CD4-positive, alpha-beta T cell (primary cell): ENCODE data around the gene ANKRD49. TPM values are rescaled to one million over a fixed set of nuclear protein-coding genes. Genes with fewer than 3 reads are reported as not detected.

Experiments
- ATAC-seq: fragments of 200-7000 bp; cut with Tn5 transposase; one replicate; pipeline ENCODE4 v1.10.0; 2022; ENCODE audit warnings: mild to moderate bottlenecking; ENCODE audit not compliant: poor library complexity
- CTCF ChIA-PET: fragments of 350-600 bp; sonication (Branson Sonifier 250); formaldehyde crosslinking; loops from one replicate; lab custom pipeline; 2021; ENCODE audit warnings: antibody characterized with exemption, inconsistent platforms; lab: Charles Lee
- POLR2A ChIA-PET: fragments of 350-600 bp; sonication (Branson Sonifier 250); formaldehyde crosslinking; loops from one replicate; lab custom pipeline; 2021; ENCODE audit warnings: antibody characterized with exemption, inconsistent platforms; lab: Charles Lee
- DNase-seq, 14 experiments: peaks; one replicate each; pipeline ENCODE4 v3.0.0-alpha.2; 2013 to 2020; ENCODE audit warnings: mixed read lengths in 2 of 14
- H3K27ac ChIP-seq, 2 donors: one replicate each; pipeline versions ENCODE4 v1.5.1 to v1.7.0; 2013; ENCODE audit warnings: low read length in 2 of 2, low read depth in 1 of 2, mild to moderate bottlenecking in 1 of 2
- H3K27me3 ChIP-seq, 2 experiments: 1 replicate in 1 of 2; 2 replicates in 1 of 2; pipeline versions ENCODE4 v1.6.1 to v1.7.0; 2013; ENCODE audit warnings: low read length in 2 of 2, control low read depth in 1 of 2, mild to moderate bottlenecking in 1 of 2, moderate library complexity in 1 of 2; ENCODE audit not compliant: insufficient read depth in 2 of 2, control insufficient read depth in 1 of 2
- H3K36me3 ChIP-seq: one replicate; pipeline ENCODE4 v1.6.1; 2013; ENCODE audit warnings: low read length, control low read depth; ENCODE audit not compliant: insufficient read depth
- H3K4me1 ChIP-seq: one replicate; pipeline ENCODE4 v1.6.1; 2013; ENCODE audit warnings: low read length, control low read depth; ENCODE audit not compliant: insufficient read depth
- H3K4me3 ChIP-seq: one replicate; pipeline ENCODE4 v1.5.1; 2013; ENCODE audit warnings: mild to moderate bottlenecking, low read length, moderate library complexity
- H3K9me3 ChIP-seq, 2 experiments: 1 replicate in 1 of 2; 2 replicates in 1 of 2; pipeline versions ENCODE4 v1.6.1 to v1.7.0; 2013; ENCODE audit warnings: low read length in 2 of 2, mild to moderate bottlenecking in 2 of 2, control low read depth in 1 of 2, moderate library complexity in 1 of 2; ENCODE audit not compliant: control insufficient read depth in 1 of 2, insufficient read depth in 1 of 2
- H3K27ac Mint-ChIP-seq: one replicate; pipeline ENCODE4 v1.8.0; 2020; ENCODE audit warnings: mixed read lengths
- H3K27me3 Mint-ChIP-seq: one replicate; pipeline ENCODE4 v1.8.0; 2021; ENCODE audit warnings: mixed read lengths
- H3K36me3 Mint-ChIP-seq: one replicate; pipeline ENCODE4 v1.8.0; 2021; ENCODE audit warnings: low read depth, mixed read lengths
- H3K4me1 Mint-ChIP-seq: one replicate; pipeline ENCODE4 v1.8.0; 2021; ENCODE audit warnings: low read depth, mixed read lengths
- H3K4me3 Mint-ChIP-seq: one replicate; pipeline ENCODE4 v1.8.0; 2020; ENCODE audit warnings: mild to moderate bottlenecking, mixed read lengths
- H3K9me3 Mint-ChIP-seq: one replicate; pipeline ENCODE4 v1.8.0; 2020; ENCODE audit warnings: mixed read lengths
- CTCF ChIP-seq: fragments of 200-600 bp; IDR thresholded peaks from one replicate; pipeline ENCODE4 v1.8.0; 2022; ENCODE audit warnings: antibody characterized with exemption, mild to moderate bottlenecking
- intact Hi-C, 2 experiments: fragments of 100-400 bp; cut with DNase I in 1 of 2; cut with micrococcal nuclease in 1 of 2; formaldehyde crosslinking; loops; one replicate each; pipeline versions ENCODE4 v1.15.1 to v1.9.0; 2023 to 2025; cut with DNase I, micrococcal nuclease
- polyA plus RNA-seq, 2 donors: library from polyadenylated mRNA; unstranded; fragments of 120-200 nt; gene quantifications; one replicate each; pipeline ENCODE4 v1.2.1, GENCODE V29; 2013
- total RNA-seq, 174 experiments: library from RNA in 2 of 174; stranded (reverse) in 2 of 174; gene quantifications; one replicate each; pipeline ENCODE4 v1.2.3 and lab custom pipeline; 2021 to 2026

The ANKRD49 gene
- total RNA-seq (10 to 100 TPM; 54.4 to 56.4 TPM), total RNA-seq (lab: John Stamatoyannopoulos, UW) (21.1 to 117 (median 61.3) reads per million in 172 experiments)
- 59.8 TPM for polyA plus RNA-seq (2013, experiment 1 of 2)
- polyA plus RNA-seq (2013, experiment 2 of 2) = 45.7 TPM

GRCh38 chr11:94493281-94494125, at the start of gene ANKRD49, which contains the start of gene MRE11:
ANKRD49 (plus strand) TSS chr11:94493984; CDS start chr11:94496694, 2,710 bp downstream.
MRE11 (minus strand) TSS chr11:94493844; CDS start chr11:94492801, 1,043 bp downstream.
- DNase-seq = peak; percentile 91 to 99 (median 95)
- no peak for TF ChIP-seq CTCF
- peak; percentile 98 for ATAC-seq
- peak within 1 kb of the TSS; percentile 65 to 86 for H3K27ac ChIP-seq
- H3K27me3 ChIP-seq = no peaks in the 10 kb centered on the region
- H3K9me3 Mint-ChIP-seq = no peaks in the 10 kb centered on the region
- ChIA-PET CTCF (no interaction called here), POLR2A (interaction anchor here (0.5 to 1.5 kb wide), 11 partner anchors 12 to 832 kb away, joined by 3 to 12 read pairs (median 3); partner anchors contain the start of genes C11orf54, C11orf97, CEP295 and MED17)
- H3K4me1 Mint-ChIP-seq = peaks cover 54% of the 10 kb centered on the region
- peaks cover 69% of the 10 kb centered on the region for H3K36me3 Mint-ChIP-seq
- H3K4me1 ChIP-seq = peaks cover 8% of the 10 kb centered on the region
- H3K4me3 Mint-ChIP-seq = peak within 1 kb of the TSS; percentile 97
- H3K4me3 ChIP-seq = peak within 1 kb of the TSS; percentile 83
- H3K27me3 Mint-ChIP-seq = no peaks in the 10 kb centered on the region
- H3K27ac Mint-ChIP-seq = peak within 1 kb of the TSS; percentile 92
- no peaks in the 10 kb centered on the region for H3K9me3 ChIP-seq
- intact Hi-C loops = loop anchor here (2.0 to 10.0 kb wide), 6 partner anchors 365 to 1296 kb away; partner anchors contain the start of genes C11orf54 (in 1 of the 2), CWC15 (in 1 of the 2), KDM4D (in 1 of the 2) and MED17 (in 1 of the 2)
- H3K36me3 ChIP-seq = peaks cover 38% of the 10 kb centered on the region

GRCh38 chr11:94445641-94446040, 48.1 kb upstream of the ANKRD49 start:
- H3K27me3 ChIP-seq = no peaks in the 10 kb centered on the region
- intact Hi-C loops = no loop called here
- H3K27me3 Mint-ChIP-seq = no peaks in the 10 kb centered on the region
- no peak for TF ChIP-seq CTCF
- no peak overlapping the region for H3K4me3 ChIP-seq
- ChIA-PET POLR2A (no interaction called here), CTCF (no interaction called here)
- H3K4me1 ChIP-seq = no peaks in the 10 kb centered on the region
- peaks cover 28% of the 10 kb centered on the region for H3K36me3 ChIP-seq
- DNase-seq = no peak
- H3K27ac ChIP-seq = no peak overlapping the region
- peaks cover 84% of the 10 kb centered on the region for H3K36me3 Mint-ChIP-seq
- no peaks in the 10 kb centered on the region for H3K9me3 Mint-ChIP-seq
- ATAC-seq = no peak
- H3K9me3 ChIP-seq = no peaks in the 10 kb centered on the region
- no peak overlapping the region for H3K4me3 Mint-ChIP-seq
- H3K27ac Mint-ChIP-seq = no peak overlapping the region
- no peaks in the 10 kb centered on the region for H3K4me1 Mint-ChIP-seq

- no peak for DNase-seq
- no peaks in the 10 kb centered on the region for H3K9me3 Mint-ChIP-seq
- Histone ChIP-seq H3K36me3 (peaks cover 24% of the 10 kb centered on the region), H3K4me3 (no peak overlapping the region), H3K4me1 (no peaks in the 10 kb centered on the region), H3K27me3 (no peaks in the 10 kb centered on the region), H3K9me3 (no peaks in the 10 kb centered on the region), H3K27ac (no peak overlapping the region)
- peaks cover 78% of the 10 kb centered on the region for H3K36me3 Mint-ChIP-seq
- H3K27me3 Mint-ChIP-seq = no peaks in the 10 kb centered on the region
- ChIA-PET CTCF (no interaction called here), POLR2A (no interaction called here)
- no peak for ATAC-seq
- H3K4me3 Mint-ChIP-seq = no peak overlapping the region
- TF ChIP-seq CTCF = no peak
- H3K27ac Mint-ChIP-seq = no peak overlapping the region
- H3K4me1 Mint-ChIP-seq = no peaks in the 10 kb centered on the region
- intact Hi-C loops = no loop called here
These were observed 46.6 kb upstream of the ANKRD49 start for GRCh38 chr11:94447149-94447548.
